ENCODE measurements around the gene GSTP1.

DNA sequence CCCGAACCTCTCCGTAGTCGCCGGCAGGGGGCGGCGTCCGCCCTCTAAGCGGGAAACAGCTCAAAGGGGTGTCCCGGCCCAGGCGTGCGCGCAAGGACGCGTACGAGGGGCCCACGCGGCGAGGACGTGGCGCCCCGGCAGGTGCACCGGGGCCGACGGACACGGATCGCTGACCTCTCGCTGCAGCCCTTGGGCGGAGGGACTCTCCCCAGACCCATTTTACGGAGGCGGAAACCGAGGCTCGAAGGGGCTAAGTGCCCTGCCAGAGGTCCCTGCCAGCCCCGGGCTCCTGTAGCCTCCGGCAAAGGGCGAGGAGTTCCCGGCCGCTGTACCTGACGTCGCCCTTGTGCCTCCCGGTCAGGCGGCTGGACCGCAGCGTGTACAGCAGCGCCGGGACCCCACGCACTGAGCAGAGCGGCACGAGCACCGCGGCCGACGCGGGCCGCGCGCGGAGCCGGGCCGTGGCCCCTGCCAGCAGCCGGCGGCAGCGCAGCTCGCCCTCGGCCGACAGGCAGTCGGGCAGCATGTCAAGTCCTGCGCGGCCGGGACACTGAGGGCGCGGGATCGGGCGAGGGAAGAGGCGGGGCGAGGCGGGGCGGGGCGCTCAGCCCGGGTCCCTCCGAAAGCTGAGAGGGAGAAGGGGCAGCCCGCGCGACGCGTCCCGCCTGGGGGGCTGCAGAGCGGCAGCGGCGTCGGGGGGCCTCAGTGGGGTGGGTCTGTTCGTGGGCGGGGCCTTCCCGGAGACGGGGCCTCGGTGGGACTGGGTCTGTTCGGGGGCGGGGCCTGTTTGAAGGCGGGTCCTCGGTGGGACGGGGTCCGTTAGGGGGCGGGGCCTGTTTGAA lies 46.0 kb downstream of the GSTP1 start, which contains the start of gene NUDT8:
- TF ChIP-seq POLR2A (IDR thresholded peaks at IDR 0.05), result peak; percentile 34 to 73
- TF ChIP-seq, protein P1, sequence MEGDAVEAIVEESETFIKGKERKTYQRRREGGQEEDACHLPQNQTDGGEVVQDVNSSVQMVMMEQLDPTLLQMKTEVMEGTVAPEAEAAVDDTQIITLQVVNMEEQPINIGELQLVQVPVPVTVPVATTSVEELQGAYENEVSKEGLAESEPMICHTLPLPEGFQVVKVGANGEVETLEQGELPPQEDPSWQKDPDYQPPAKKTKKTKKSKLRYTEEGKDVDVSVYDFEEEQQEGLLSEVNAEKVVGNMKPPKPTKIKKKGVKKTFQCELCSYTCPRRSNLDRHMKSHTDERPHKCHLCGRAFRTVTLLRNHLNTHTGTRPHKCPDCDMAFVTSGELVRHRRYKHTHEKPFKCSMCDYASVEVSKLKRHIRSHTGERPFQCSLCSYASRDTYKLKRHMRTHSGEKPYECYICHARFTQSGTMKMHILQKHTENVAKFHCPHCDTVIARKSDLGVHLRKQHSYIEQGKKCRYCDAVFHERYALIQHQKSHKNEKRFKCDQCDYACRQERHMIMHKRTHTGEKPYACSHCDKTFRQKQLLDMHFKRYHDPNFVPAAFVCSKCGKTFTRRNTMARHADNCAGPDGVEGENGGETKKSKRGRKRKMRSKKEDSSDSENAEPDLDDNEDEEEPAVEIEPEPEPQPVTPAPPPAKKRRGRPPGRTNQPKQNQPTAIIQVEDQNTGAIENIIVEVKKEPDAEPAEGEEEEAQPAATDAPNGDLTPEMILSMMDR (IDR thresholded peaks at IDR 0.05), result peak; percentile 67 to 86 (median 80)
